Measurements from ENCODE around the gene DIS3.

DNA sequence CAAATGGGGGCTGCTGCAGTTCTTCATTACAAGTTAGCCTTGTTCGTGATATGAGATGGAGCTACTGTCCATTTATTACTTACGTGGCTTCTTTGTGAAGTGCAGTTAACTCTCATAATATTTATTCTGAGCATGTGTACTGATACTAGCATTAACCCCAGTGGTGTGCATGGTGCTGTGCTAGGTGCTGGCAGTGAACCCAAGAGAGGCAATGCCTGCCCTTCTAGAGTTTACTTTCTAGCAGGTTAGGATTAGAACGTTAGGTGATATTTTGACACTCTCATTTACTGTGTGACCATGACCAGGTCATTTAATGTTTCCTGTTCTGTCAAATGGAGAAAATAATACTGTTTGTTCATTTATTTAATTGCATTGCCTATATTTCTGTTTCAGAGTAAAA, 17.1 kb upstream of the DIS3 start:
- TF ChIP-seq, protein P1, sequence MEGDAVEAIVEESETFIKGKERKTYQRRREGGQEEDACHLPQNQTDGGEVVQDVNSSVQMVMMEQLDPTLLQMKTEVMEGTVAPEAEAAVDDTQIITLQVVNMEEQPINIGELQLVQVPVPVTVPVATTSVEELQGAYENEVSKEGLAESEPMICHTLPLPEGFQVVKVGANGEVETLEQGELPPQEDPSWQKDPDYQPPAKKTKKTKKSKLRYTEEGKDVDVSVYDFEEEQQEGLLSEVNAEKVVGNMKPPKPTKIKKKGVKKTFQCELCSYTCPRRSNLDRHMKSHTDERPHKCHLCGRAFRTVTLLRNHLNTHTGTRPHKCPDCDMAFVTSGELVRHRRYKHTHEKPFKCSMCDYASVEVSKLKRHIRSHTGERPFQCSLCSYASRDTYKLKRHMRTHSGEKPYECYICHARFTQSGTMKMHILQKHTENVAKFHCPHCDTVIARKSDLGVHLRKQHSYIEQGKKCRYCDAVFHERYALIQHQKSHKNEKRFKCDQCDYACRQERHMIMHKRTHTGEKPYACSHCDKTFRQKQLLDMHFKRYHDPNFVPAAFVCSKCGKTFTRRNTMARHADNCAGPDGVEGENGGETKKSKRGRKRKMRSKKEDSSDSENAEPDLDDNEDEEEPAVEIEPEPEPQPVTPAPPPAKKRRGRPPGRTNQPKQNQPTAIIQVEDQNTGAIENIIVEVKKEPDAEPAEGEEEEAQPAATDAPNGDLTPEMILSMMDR (IDR thresholded peaks at IDR 0.05; ENCODE audit: insufficient read depth, low read length), result no peak
- TF ChIP-seq, protein P2, sequence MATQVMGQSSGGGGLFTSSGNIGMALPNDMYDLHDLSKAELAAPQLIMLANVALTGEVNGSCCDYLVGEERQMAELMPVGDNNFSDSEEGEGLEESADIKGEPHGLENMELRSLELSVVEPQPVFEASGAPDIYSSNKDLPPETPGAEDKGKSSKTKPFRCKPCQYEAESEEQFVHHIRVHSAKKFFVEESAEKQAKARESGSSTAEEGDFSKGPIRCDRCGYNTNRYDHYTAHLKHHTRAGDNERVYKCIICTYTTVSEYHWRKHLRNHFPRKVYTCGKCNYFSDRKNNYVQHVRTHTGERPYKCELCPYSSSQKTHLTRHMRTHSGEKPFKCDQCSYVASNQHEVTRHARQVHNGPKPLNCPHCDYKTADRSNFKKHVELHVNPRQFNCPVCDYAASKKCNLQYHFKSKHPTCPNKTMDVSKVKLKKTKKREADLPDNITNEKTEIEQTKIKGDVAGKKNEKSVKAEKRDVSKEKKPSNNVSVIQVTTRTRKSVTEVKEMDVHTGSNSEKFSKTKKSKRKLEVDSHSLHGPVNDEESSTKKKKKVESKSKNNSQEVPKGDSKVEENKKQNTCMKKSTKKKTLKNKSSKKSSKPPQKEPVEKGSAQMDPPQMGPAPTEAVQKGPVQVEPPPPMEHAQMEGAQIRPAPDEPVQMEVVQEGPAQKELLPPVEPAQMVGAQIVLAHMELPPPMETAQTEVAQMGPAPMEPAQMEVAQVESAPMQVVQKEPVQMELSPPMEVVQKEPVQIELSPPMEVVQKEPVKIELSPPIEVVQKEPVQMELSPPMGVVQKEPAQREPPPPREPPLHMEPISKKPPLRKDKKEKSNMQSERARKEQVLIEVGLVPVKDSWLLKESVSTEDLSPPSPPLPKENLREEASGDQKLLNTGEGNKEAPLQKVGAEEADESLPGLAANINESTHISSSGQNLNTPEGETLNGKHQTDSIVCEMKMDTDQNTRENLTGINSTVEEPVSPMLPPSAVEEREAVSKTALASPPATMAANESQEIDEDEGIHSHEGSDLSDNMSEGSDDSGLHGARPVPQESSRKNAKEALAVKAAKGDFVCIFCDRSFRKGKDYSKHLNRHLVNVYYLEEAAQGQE (IDR thresholded peaks at IDR 0.05; ENCODE audit: insufficient replicate concordance, low read depth), result no peak
- TF ChIP-seq POLR2AphosphoS5 (IDR thresholded peaks at IDR 0.05; ENCODE audit: low read depth), result no peak
- no peak for TF ChIP-seq GABPA (IDR thresholded peaks at IDR 0.05; ENCODE audit: low read depth)

All from HL-60 (cell line).